Suprapubic skin (tissue), 4 donors: ENCODE measurements around the gene BTNL9.
"Not testable (repeated sequence)": the region's sequence is repeated elsewhere in the genome, so short reads cannot be mapped to it uniquely, and the experiment has no call there.

Experiments
- CTCF ChIP-seq, 2 donors: fragments of 200-600 bp in 1 of 2; fragments of 450-650 bp in 1 of 2; sonication (generic) in 1 of 2; IDR thresholded peaks; one replicate each; pipeline ENCODE4 v1.5.1; 2016 to 2019; ENCODE audit warnings: antibody characterized with exemption in 2 of 2, mild to moderate bottlenecking in 1 of 2, moderate library complexity in 1 of 2
- POLR2A ChIP-seq, 2 donors: fragments of 450-650 bp; IDR thresholded peaks; one replicate each; pipeline ENCODE4 v1.6.1; 2017; ENCODE audit warnings: antibody characterized with exemption in 2 of 2, mild to moderate bottlenecking in 2 of 2, moderate library complexity in 2 of 2
- POLR2AphosphoS5 ChIP-seq, 3 donors: sonication (generic); formaldehyde crosslinking; IDR thresholded peaks; one replicate each; pipeline ENCODE4 v1.6.1; 2017; ENCODE audit warnings: antibody characterized with exemption in 3 of 3

- TF ChIP-seq POLR2AphosphoS5, POLR2A, CTCF (IDR thresholded peaks at IDR 0.05): not testable (repeated sequence)
Measured at GRCh38 chr5:181095162-181095561, 55.1 kb downstream of the BTNL9 start.
